OCI-LY1 (cell line): ENCODE results near the gene AMBRA1.

Source experiments
- EZH2 ChIP-seq: fragments of 200-600 bp; sonication (generic), shearing (Covaris generic); IDR thresholded peaks from 2 replicates; pipeline ENCODE4 v1.8.0; 2017; ENCODE audit warnings: borderline replicate concordance, mixed run types, mild to moderate bottlenecking, antibody characterized with exemption, low read length, moderate library complexity, mixed read lengths
- TF ChIP-seq, protein P1 (sequence below): fragments of 200-600 bp; sonication (generic), shearing (Covaris generic); IDR thresholded peaks from 2 replicates; pipeline ENCODE4 v1.5.1; 2017; ENCODE audit warnings: mild to moderate bottlenecking, antibody characterized with exemption, low read length, moderate library complexity, mixed read lengths

DNA sequence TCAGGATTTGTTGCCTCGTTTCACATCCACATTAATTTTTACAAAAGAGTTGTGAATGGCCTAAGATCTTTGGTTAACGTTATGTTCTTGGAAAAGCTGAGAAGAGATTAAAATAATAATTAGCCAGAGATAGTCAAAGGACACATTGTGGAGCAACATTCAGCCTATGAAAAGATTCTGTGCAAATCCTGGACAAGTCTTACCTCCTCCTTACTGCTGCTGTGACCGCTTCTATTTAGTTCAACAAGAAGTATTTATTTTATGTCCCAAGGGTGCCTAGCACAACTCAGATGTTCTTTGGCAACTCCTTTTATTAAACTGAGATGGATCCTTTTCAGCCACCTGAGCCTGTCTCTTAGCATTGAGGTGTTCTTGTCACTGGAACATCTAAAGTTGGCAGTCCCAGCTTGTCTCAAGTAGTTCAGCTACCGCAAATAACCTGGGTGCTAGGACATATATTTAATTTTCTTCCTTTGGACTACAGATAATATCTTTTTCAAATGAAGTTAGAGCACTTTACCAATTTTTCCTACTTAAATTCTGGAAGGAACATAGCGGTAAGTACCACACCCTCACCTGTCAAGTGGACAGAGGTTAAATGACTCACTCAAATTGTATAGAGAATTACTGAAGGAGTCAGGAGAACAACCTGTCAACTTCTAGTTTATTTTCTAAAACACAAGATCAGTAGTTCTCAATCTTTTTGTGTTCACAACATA is 121.7 kb downstream of the AMBRA1 start:
- TF ChIP-seq, protein P1, sequence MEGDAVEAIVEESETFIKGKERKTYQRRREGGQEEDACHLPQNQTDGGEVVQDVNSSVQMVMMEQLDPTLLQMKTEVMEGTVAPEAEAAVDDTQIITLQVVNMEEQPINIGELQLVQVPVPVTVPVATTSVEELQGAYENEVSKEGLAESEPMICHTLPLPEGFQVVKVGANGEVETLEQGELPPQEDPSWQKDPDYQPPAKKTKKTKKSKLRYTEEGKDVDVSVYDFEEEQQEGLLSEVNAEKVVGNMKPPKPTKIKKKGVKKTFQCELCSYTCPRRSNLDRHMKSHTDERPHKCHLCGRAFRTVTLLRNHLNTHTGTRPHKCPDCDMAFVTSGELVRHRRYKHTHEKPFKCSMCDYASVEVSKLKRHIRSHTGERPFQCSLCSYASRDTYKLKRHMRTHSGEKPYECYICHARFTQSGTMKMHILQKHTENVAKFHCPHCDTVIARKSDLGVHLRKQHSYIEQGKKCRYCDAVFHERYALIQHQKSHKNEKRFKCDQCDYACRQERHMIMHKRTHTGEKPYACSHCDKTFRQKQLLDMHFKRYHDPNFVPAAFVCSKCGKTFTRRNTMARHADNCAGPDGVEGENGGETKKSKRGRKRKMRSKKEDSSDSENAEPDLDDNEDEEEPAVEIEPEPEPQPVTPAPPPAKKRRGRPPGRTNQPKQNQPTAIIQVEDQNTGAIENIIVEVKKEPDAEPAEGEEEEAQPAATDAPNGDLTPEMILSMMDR: no peak
- no peak for TF ChIP-seq EZH2
